WI38 (cell line): ENCODE measurements around the gene PITPNM3.

ENCODE experiments used
- H3K4me3 ChIP-seq: 2 replicates; pipeline ENCODE4 v1.5.1; 2011; ENCODE audit warnings: low read depth, mild to moderate bottlenecking, control low read depth, low read length
- TF ChIP-seq, protein P1 (sequence below): IDR thresholded peaks from 2 replicates; pipeline ENCODE4 v1.5.1; 2012; ENCODE audit warnings: low read depth, mild to moderate bottlenecking, control low read depth, low read length

The PITPNM3 gene

DNA sequence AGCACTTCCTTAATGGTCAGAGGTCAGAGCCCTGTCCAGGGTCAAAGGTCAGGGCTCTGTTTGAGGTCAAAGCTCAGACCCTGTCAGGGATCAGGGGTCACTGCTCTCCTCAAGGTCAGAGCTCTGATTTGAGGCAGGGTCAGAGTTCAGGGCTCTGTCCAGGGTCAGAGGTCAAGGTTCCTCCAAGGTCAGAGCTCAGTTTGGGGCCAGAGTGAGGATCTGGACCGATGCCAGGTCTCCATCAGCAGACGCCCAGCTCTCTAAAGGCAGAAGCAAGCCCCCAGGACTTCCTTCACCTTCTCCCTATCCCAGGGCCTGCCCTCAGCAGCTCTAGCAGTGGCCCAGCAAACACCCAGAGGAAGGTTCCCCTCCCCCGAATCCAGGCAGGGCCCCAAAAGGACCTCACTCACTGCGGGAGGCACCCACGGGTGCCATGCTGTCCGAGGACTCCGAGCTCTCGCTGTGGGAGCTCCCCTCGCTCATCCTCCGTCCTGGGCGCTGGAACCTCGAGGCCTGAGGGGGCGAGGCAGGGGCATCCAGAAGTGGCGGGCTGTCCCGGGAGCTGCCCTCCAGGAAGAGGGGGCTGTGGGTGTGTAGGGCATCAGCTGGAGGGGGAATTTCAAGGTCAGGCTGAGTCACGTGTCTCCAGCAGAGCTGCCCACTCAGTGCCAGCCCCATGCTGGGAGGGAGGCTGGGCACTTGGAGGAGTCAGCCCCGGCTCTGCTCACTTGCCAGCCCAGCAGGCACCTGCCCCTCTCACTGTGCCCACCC is 85.4 kb downstream of the PITPNM3 start:
- TF ChIP-seq, protein P1, sequence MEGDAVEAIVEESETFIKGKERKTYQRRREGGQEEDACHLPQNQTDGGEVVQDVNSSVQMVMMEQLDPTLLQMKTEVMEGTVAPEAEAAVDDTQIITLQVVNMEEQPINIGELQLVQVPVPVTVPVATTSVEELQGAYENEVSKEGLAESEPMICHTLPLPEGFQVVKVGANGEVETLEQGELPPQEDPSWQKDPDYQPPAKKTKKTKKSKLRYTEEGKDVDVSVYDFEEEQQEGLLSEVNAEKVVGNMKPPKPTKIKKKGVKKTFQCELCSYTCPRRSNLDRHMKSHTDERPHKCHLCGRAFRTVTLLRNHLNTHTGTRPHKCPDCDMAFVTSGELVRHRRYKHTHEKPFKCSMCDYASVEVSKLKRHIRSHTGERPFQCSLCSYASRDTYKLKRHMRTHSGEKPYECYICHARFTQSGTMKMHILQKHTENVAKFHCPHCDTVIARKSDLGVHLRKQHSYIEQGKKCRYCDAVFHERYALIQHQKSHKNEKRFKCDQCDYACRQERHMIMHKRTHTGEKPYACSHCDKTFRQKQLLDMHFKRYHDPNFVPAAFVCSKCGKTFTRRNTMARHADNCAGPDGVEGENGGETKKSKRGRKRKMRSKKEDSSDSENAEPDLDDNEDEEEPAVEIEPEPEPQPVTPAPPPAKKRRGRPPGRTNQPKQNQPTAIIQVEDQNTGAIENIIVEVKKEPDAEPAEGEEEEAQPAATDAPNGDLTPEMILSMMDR: no peak
- H3K4me3 ChIP-seq: no peak overlapping the region

DNA sequence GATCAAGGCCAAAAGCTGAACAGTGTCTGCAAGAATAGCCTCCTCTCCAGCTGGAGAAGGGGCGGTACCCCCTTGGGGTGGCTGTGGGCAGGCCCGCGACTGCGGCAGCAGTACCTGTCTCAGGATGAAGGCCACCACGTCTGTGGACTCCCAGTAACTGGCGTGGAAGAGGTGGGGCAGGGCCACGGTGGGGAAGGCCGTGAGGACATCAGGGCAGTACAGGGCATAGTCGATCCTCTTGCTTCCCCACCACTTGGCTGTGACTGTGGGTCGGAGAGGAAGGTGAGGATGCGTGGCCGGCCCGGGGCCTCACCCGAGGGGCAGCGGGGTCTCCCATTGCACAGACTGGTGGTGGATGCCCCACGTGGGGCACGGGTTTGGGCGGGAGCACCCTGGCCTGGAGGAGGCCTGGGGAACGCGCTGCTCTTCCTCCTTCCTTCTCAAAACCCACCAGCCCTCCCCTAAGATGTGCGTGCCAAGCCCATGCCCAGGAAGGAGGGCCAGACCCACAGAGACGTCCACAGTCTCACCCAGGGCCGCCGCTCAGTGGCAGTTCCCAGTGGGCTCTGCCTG is 86.1 kb downstream of the PITPNM3 start:
- no peak overlapping the region for H3K4me3 ChIP-seq
- TF ChIP-seq, protein P1: no peak

DNA sequence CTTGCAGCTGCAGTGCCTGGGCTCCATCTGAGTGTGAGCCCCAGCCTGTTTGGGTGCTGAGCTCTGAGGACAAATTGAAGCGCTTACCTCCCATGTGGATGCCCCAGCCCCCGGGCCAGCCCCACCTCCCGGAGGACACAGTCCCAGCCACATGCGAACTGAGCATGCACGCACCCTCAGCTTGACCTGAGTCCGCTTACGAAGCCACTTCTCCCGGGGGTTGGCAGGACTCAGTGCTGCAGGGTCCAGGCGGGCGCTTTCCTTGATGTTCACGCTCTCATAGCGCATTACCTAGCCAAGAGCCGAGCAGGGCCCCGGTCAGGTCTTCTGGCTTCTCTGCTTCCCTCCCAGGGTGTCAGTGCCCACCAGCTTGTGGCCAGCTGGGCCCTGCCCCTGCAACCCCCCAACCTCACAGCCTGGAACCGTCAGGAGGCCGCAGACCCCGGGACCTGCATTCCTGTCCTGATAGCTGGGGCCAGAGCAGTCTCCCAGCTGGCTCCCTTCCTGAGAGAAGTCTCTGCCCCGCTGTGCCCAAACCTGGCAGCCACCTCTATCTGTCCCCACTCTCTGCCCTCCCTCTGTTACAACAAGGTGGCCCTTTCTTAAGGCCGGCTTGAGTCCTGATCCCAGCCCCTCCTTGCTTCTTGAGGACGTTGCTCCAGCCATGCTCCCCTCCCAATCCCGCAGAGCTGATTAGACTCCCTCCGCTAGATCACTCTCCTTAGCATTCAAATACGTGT is 88.1 kb downstream of the PITPNM3 start:
- no peak overlapping the region for H3K4me3 ChIP-seq
- TF ChIP-seq, protein P1: no peak

DNA sequence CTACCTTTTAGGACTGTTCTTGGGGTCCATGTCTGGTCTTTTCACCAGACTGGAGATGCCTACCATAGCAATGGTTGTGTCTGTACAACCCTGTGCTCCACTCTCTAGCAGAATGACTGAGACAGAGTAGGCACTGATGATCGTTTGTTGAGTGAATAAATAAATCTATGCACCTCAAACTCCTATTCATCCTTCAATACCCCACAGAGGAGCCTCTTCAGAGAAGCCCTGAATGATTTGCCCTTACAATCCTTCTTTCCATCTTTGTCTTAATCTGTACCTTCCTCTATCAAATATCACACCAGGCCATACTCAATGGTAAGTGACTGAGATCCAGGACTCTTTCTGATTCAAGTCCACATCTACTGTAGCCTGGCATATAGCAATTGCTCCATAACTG is 88.8 kb downstream of the PITPNM3 start:
- no peak overlapping the region for H3K4me3 ChIP-seq
- TF ChIP-seq, protein P1: no peak

DNA sequence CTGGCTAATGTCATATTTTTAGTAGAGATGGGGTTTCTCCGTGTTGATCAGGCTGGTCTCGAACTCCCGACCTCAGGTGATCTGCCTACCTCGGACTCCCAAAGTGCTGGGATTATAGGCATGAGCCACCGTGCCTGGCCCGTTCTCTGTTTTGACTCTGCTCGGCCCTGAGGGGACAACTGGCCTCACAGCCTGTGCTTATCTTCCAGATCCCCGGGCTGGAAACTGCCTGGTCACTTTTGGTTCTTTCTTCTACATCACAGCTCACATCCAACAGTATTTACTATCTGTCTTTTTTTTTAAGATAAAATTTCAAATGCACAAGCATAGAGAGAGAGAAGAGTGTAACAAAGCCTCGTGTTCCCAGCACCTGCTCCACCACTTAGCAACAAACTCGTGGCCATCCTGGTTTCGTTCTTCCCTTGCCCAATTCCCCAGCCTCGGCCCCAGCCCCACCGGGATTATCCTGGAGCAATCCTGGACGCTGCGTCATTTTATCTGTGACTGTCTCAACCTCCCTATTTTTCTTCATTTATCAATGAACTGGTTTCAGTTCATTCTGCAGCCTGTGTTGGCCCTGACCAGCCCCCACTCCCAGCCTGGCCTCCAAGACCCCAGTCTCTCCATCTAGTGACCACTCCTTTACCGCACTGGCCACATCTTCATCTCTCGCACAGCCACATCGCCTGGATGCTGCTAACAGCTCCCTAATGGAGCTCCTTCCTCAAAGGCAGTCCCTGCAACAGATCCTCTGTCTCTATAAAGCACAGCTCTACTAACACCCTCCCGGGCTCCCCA is 91.0 kb downstream of the PITPNM3 start:
- TF ChIP-seq, protein P1: no peak
- no peak overlapping the region for H3K4me3 ChIP-seq

DNA sequence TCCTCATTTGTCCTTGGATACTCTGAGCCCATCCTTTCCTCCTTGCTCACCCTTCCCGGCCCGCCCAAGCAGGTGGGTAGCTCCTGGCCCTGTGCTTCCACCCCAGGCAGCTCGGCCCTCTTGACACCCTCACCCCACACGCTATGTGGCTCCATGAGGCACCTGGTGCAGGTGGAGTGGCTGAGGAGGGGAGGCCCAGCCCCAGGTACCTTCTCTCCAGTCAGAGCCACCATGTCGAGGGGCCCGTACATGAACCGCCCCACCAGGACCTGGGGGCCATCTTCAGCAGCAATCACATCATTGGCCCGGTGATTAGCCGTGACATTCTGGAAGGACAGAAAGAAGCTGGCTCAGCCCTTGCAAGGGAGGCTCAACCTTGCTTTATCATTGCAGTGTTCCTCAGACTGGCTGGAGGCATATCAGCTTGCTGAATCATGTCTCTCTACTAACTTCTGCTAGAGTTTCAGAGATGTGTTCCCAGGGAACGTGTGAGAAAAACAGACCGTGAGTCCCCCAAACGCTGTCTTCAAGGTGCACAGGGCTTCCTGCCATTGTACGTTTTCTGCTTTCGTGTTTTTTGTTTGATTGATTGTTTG is 91.8 kb downstream of the PITPNM3 start:
- TF ChIP-seq, protein P1: no peak
- no peak overlapping the region for H3K4me3 ChIP-seq
